VCaP (cell line): ENCODE data around the gene FAM161A.

Experiments
- H3K27ac ChIP-seq: fragments of 450-650 bp; 2 replicates; pipeline ENCODE4 v1.5.1; 2017
- TF ChIP-seq, protein P1 (sequence below): fragments of 450-650 bp; conservative IDR thresholded peaks from 2 replicates; pipeline ENCODE4 v1.5.1; 2017; ENCODE audit warnings: mild to moderate bottlenecking, moderate library complexity

FAM161A gene

DNA sequence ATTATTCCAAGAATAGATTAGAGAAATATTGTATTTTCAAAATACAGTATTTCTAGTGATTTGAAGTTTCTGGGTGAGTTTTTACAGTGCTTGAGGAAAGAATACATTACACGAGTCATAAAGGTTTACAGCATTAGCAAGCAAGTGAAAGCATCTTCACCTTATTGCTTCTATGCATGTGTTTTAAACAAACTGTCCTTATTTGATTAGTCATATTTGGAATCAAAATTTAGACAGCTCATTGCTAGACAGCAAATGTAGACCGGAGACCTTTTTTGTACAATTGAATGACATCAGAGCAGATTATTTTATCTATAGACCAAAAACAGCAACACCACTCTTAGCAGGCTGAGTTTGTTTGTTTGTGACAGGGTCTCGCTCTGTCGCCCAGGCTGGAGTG, 69.2 kb downstream of the FAM161A start:
- TF ChIP-seq, protein P1, sequence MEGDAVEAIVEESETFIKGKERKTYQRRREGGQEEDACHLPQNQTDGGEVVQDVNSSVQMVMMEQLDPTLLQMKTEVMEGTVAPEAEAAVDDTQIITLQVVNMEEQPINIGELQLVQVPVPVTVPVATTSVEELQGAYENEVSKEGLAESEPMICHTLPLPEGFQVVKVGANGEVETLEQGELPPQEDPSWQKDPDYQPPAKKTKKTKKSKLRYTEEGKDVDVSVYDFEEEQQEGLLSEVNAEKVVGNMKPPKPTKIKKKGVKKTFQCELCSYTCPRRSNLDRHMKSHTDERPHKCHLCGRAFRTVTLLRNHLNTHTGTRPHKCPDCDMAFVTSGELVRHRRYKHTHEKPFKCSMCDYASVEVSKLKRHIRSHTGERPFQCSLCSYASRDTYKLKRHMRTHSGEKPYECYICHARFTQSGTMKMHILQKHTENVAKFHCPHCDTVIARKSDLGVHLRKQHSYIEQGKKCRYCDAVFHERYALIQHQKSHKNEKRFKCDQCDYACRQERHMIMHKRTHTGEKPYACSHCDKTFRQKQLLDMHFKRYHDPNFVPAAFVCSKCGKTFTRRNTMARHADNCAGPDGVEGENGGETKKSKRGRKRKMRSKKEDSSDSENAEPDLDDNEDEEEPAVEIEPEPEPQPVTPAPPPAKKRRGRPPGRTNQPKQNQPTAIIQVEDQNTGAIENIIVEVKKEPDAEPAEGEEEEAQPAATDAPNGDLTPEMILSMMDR = no peak
- H3K27ac ChIP-seq = no peak overlapping the region

DNA sequence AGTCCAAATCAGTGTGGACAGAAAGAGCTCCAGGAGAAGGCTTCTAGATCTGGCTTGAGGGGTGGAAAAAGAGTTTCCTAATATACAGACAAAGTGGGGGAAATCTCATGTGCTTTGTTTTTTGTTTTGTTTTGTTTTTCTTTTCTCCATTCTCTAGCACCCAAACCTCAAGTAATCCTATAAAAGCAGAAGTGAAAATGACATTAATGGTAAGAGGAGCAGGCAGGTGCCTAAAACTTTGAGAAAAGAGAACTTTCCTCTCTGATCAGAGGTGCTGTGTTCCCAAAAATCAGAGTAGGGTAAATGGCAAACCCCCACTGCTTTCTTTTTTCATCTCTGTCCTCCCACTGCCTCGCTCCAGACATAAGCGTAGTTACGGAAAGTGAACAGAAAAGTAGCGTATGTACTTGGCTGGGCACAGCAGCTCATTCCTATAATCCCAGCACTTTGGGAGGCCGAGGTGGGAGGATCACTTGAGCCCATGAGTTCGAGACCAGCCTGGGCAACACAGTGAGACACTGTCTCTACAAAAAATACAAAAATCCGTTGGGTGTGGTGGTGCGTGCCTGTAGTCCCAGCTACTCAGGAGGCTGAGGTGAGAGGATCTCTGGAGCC, 77.8 kb downstream of the FAM161A start:
- TF ChIP-seq, protein P1 = no peak
- no peak overlapping the region for H3K27ac ChIP-seq
